H9 (cell line): ENCODE results near the gene SCN11A. TPM values are rescaled to one million over a fixed set of nuclear protein-coding genes. Genes with fewer than 3 reads are reported as not detected.

Experiments used
- DNase-seq: peaks from one replicate; pipeline ENCODE4 v3.0.0-alpha.2; 2017
- H2AFZ ChIP-seq: one replicate; pipeline ENCODE4 v1.6.1; 2013; ENCODE audit warnings: mild to moderate bottlenecking, low read length, control low read depth, moderate library complexity
- H2AK5ac ChIP-seq: 2 replicates; pipeline ENCODE4 v1.6.1; 2013; ENCODE audit warnings: low read length, control low read depth, mixed read lengths; ENCODE audit not compliant: insufficient read length
- H2BK120ac ChIP-seq: one replicate; pipeline ENCODE4 v1.6.1; 2013; ENCODE audit warnings: low read depth, mild to moderate bottlenecking, low read length, control low read depth, inconsistent platforms; ENCODE audit not compliant: poor library complexity, severe bottlenecking
- H2BK12ac ChIP-seq: 2 replicates; pipeline ENCODE4 v1.6.1; 2013; ENCODE audit warnings: low read length, control low read depth, mixed read lengths, low read depth; ENCODE audit not compliant: insufficient read length
- H2BK15ac ChIP-seq: 2 replicates; pipeline ENCODE4 v1.6.1; 2013; ENCODE audit warnings: low read depth, low read length, control low read depth
- H2BK20ac ChIP-seq: one replicate; pipeline ENCODE4 v1.6.1; 2013; ENCODE audit warnings: low read depth, mild to moderate bottlenecking, low read length, control low read depth, inconsistent platforms; ENCODE audit not compliant: poor library complexity, severe bottlenecking
- H2BK5ac ChIP-seq: 2 replicates; pipeline ENCODE4 v1.6.1; 2013; ENCODE audit warnings: low read length, control low read depth, mixed read lengths; ENCODE audit not compliant: insufficient read length
- H3K14ac ChIP-seq: 2 replicates; pipeline ENCODE4 v1.6.1; 2013; ENCODE audit warnings: low read length, control low read depth; ENCODE audit not compliant: insufficient read depth
- H3K18ac ChIP-seq: 2 replicates; pipeline ENCODE4 v1.6.1; 2013; ENCODE audit warnings: low read depth, mild to moderate bottlenecking, mixed read lengths, low read length, control low read depth; ENCODE audit not compliant: insufficient read length
- H3K23ac ChIP-seq: 2 replicates; pipeline ENCODE4 v1.6.1; 2013; ENCODE audit warnings: low read length, control low read depth, mixed read lengths, low read depth; ENCODE audit not compliant: insufficient read length
- H3K23me2 ChIP-seq: 2 replicates; pipeline ENCODE4 v1.6.1; 2013; ENCODE audit warnings: low read depth, mild to moderate bottlenecking, mixed read lengths, low read length, control low read depth; ENCODE audit not compliant: insufficient read length, poor library complexity, severe bottlenecking
- H3K27ac ChIP-seq: 2 replicates; pipeline ENCODE4 v1.5.1; 2013; ENCODE audit warnings: low read length, control low read depth, mixed read lengths, low read depth; ENCODE audit not compliant: insufficient read length
- H3K27me3 ChIP-seq: 2 replicates; pipeline ENCODE4 v1.6.1; 2013; ENCODE audit warnings: low read length, control low read depth, inconsistent platforms; ENCODE audit not compliant: insufficient read depth
- H3K4ac ChIP-seq: 2 replicates; pipeline ENCODE4 v1.6.1; 2013; ENCODE audit warnings: low read depth, mild to moderate bottlenecking, control low read depth, inconsistent platforms, low read length, moderate library complexity
- H3K4me1 ChIP-seq: 2 replicates; pipeline ENCODE4 v1.6.1; 2013; ENCODE audit warnings: low read length, control low read depth, inconsistent platforms; ENCODE audit not compliant: insufficient read depth
- H3K4me2 ChIP-seq: 2 replicates; pipeline ENCODE4 v1.6.1; 2013; ENCODE audit warnings: low read length, control low read depth, mixed read lengths; ENCODE audit not compliant: insufficient read length, insufficient read depth
- H3K56ac ChIP-seq: 2 replicates; pipeline ENCODE4 v1.6.1; 2013; ENCODE audit warnings: low read depth, mild to moderate bottlenecking, mixed read lengths, low read length, control low read depth; ENCODE audit not compliant: insufficient read length
- H3K79me1 ChIP-seq: 2 replicates; pipeline ENCODE4 v1.6.1; 2013; ENCODE audit warnings: low read depth, mild to moderate bottlenecking, moderate library complexity, low read length, control low read depth, inconsistent platforms; ENCODE audit not compliant: insufficient read depth, poor library complexity, severe bottlenecking
- H3K79me2 ChIP-seq: 2 replicates; pipeline ENCODE4 v1.6.1; 2013; ENCODE audit warnings: low read length, control low read depth, inconsistent platforms; ENCODE audit not compliant: insufficient read depth
- H3K9ac ChIP-seq: 2 replicates; pipeline ENCODE4 v1.6.1; 2013; ENCODE audit warnings: low read length, control low read depth, mixed read lengths; ENCODE audit not compliant: insufficient read length; ENCODE audit errors: extremely low read depth
- H3K9me3 ChIP-seq: one replicate; pipeline ENCODE4 v1.6.1; 2013; ENCODE audit warnings: low read depth, low read length, inconsistent platforms; ENCODE audit not compliant: control insufficient read depth
- H3T11ph ChIP-seq: one replicate; pipeline ENCODE4 v1.6.1; 2013; ENCODE audit warnings: mild to moderate bottlenecking, low read length, control low read depth, inconsistent platforms
- H4K20me1 ChIP-seq: one replicate; pipeline ENCODE4 v1.6.1; 2013; ENCODE audit not compliant: control insufficient read depth, insufficient read length, insufficient read depth
- H4K5ac ChIP-seq: 2 replicates; pipeline ENCODE4 v1.6.1; 2013; ENCODE audit warnings: low read depth, mild to moderate bottlenecking, mixed read lengths, low read length, control low read depth; ENCODE audit not compliant: insufficient read length
- H4K8ac ChIP-seq: replicated peaks from 2 replicates; pipeline ENCODE4 v1.6.1; 2013; ENCODE audit warnings: low read length, control low read depth, mixed read lengths, low read depth; ENCODE audit not compliant: insufficient read length
- H4K91ac ChIP-seq: 2 replicates; pipeline ENCODE4 v1.6.1; 2013; ENCODE audit warnings: low read depth, mild to moderate bottlenecking, moderate library complexity, mixed read lengths, low read length, control low read depth; ENCODE audit not compliant: insufficient read length
- H3K27ac Mint-ChIP-seq, 3 experiments: 2 replicates in 2 of 3; 3 replicates in 1 of 3; pipeline ENCODE4 v1.8.0; 2020 to 2021; ENCODE audit warnings: mixed read lengths in 3 of 3, mild to moderate bottlenecking in 1 of 3, moderate library complexity in 1 of 3
- H3K27me3 Mint-ChIP-seq: 2 replicates; pipeline ENCODE4 v1.8.0; 2021; ENCODE audit warnings: low read depth, mild to moderate bottlenecking, moderate library complexity, mixed read lengths
- H3K36me3 Mint-ChIP-seq, 3 experiments: 2 replicates in 2 of 3; 3 replicates in 1 of 3; pipeline ENCODE4 v1.8.0; 2020 to 2021; ENCODE audit warnings: low read depth in 3 of 3, mixed read lengths in 3 of 3; ENCODE audit not compliant: insufficient read depth in 1 of 3
- H3K4me1 Mint-ChIP-seq, 2 experiments: 2 replicates each; pipeline ENCODE4 v1.8.0; 2020; ENCODE audit warnings: mixed read lengths in 2 of 2
- H3K4me3 Mint-ChIP-seq, 2 experiments: 2 replicates in 1 of 2; 3 replicates in 1 of 2; pipeline ENCODE4 v1.8.0; 2020 to 2021; ENCODE audit warnings: mild to moderate bottlenecking in 2 of 2, mixed read lengths in 2 of 2, moderate library complexity in 1 of 2
- H3K9me3 Mint-ChIP-seq, 2 experiments: 2 replicates in 1 of 2; 3 replicates in 1 of 2; pipeline ENCODE4 v1.8.0; 2020; ENCODE audit warnings: mild to moderate bottlenecking in 2 of 2, mixed read lengths in 2 of 2, moderate library complexity in 1 of 2
- WGBS: extraction: QIAGEN DNeasy Blood & Tissue Kit; methylation state at CpG from one replicate; pipeline ENCODE4 v1.1.7; 2013; ENCODE audit warnings: missing lambda C conversion rate, low lambda C conversion rate, mixed read lengths; ENCODE audit not compliant: insufficient read length; ENCODE audit errors: extremely low coverage; 5-methylcytosine and 5-hydroxymethylcytosine counted together
- total RNA-seq: library from RNA; stranded (reverse); gene quantifications from 2 replicates; pipeline ENCODE4 v1.2.1, GENCODE V29; 2021
- TF ChIP-seq, protein P1 (sequence below): fragments of 200-600 bp; sonication (generic); conservative IDR thresholded peaks from 3 replicates; pipeline ENCODE4 v1.8.0; 2021; ENCODE audit warnings: antibody characterized with exemption, mild to moderate bottlenecking

Gene SCN11A
- total RNA-seq, 1 experiment from 2014 or later = 0.17 TPM

DNA sequence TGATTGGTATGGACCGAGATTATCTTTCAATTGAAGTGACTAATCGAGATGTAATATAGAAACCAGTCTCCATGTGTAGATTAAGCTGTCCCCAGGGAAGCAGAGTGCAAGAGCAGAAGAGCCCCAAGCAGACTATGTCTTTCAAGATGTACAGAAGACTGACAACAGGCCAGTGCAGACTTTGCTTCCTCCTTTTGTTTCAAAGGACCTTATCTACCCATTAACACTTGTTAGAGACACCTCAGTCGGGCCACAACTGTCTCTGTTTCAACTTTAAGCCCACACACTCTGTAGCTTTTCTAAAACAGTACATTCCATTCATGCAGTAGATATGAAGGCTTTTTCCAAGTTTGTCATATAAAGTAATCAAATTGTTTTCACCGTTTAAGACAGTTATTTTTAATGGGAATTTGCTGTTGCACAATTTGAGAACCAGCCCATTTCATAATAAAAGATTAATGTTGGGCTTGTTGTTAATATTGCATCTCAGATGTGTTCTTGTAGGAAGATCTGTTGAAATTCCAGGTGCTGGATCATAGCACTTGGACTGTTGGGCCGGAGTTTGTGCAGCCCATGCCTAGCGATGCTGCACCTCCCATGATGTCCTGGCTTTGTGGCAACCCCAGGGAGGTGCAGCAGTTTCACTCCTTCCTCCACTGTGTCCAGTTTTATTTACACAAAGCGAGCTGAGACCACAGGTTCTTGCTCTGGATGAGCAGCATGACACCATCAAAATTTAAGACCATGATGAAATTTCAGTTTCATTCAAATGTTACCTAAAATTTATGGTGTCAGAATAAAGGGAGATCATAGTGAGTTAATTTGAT is 43.3 kb upstream of the SCN11A start:
- Histone ChIP-seq H3K9ac (no peak overlapping the region), H3K23me2 (no peaks in the 10 kb centered on the region), H3K4me1 (no peaks in the 10 kb centered on the region), H3K4ac (no peak overlapping the region), H3K4me2 (no peak overlapping the region), H3K27me3 (no peaks in the 10 kb centered on the region), H3K79me1 (no peaks in the 10 kb centered on the region), H3K23ac (no peak overlapping the region), H3K9me3 (no peaks in the 10 kb centered on the region), H3K56ac (no peak overlapping the region), H2BK15ac (no peak overlapping the region), H3K14ac (no peak overlapping the region), H3K27ac (no peak overlapping the region), H2AK5ac (no peak overlapping the region), H2BK120ac (no peak overlapping the region), H3K79me2 (no peaks in the 10 kb centered on the region), H4K91ac (no peak overlapping the region), H2BK20ac (no peak overlapping the region), H2AFZ (no peak overlapping the region), H4K8ac (no peak overlapping the region), H3K18ac (no peak overlapping the region), H2BK12ac (no peak overlapping the region), H3T11ph (no peak overlapping the region), H2BK5ac (no peak overlapping the region), H4K20me1 (no peaks in the 10 kb centered on the region), H4K5ac (no peak overlapping the region)
- Mint-ChIP-seq H3K36me3 (peaks cover 24 to 70% (median 57%) of the 10 kb centered on the region in 3 experiments; a peak in 6 of 7 replicates), H3K4me1 (peaks cover 0 to 10% of the 10 kb centered on the region in 2 experiments; a peak in 2 of 4 replicates), H3K4me3 (no peak overlapping the region), H3K27me3 (no peaks in the 10 kb centered on the region; the same call in 1 of the 2 replicates), H3K9me3 (no peaks in the 10 kb centered on the region), H3K27ac (no peak overlapping the region)
- WGBS = no CpG with 5 or more reads among the region's 7 CpGs
- no peak for DNase-seq
- TF ChIP-seq, protein P1, sequence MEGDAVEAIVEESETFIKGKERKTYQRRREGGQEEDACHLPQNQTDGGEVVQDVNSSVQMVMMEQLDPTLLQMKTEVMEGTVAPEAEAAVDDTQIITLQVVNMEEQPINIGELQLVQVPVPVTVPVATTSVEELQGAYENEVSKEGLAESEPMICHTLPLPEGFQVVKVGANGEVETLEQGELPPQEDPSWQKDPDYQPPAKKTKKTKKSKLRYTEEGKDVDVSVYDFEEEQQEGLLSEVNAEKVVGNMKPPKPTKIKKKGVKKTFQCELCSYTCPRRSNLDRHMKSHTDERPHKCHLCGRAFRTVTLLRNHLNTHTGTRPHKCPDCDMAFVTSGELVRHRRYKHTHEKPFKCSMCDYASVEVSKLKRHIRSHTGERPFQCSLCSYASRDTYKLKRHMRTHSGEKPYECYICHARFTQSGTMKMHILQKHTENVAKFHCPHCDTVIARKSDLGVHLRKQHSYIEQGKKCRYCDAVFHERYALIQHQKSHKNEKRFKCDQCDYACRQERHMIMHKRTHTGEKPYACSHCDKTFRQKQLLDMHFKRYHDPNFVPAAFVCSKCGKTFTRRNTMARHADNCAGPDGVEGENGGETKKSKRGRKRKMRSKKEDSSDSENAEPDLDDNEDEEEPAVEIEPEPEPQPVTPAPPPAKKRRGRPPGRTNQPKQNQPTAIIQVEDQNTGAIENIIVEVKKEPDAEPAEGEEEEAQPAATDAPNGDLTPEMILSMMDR = no peak
